HL-60 (cell line): ENCODE results near the gene ZMAT5.

ENCODE experiments used
- DNase-seq, 2 experiments: peaks; one replicate each; pipeline ENCODE4 v3.0.0-alpha.2; 2010 to 2020; ENCODE audit warnings: low read depth in 1 of 2, low spot score in 1 of 2
- H3K27ac ChIP-seq: fragments of 250-450 bp; sonication (Bioruptor Pico); replicated peaks from 2 replicates; pipeline ENCODE4 v1.5.1; 2020; ENCODE audit warnings: mild to moderate bottlenecking, moderate library complexity
- H3K27me3 ChIP-seq: fragments of 250-450 bp; sonication (Bioruptor Pico); 2 replicates; pipeline ENCODE4 v1.5.1; 2021; ENCODE audit warnings: mild to moderate bottlenecking, moderate library complexity; ENCODE audit not compliant: insufficient read depth, poor library complexity, severe bottlenecking
- H3K4me3 ChIP-seq: replicated peaks from 2 replicates; pipeline ENCODE4 v1.5.1; 2011; ENCODE audit warnings: mild to moderate bottlenecking, control low read depth, low read length; ENCODE audit not compliant: insufficient read depth
- GABPA ChIP-seq: IDR thresholded peaks from 2 replicates; pipeline ENCODE4 v1.6.1; 2012; ENCODE audit warnings: low read depth
- POLR2AphosphoS5 ChIP-seq: IDR thresholded peaks from 2 replicates; pipeline ENCODE4 v1.6.1; 2012; ENCODE audit warnings: low read depth
- SPI1 ChIP-seq: IDR thresholded peaks from 2 replicates; pipeline ENCODE4 v1.6.1; 2012; ENCODE audit warnings: low read depth, mild to moderate bottlenecking, borderline replicate concordance
- TF ChIP-seq, protein P1 (sequence below): IDR thresholded peaks from one replicate; pipeline ENCODE4 v1.5.1; 2011; ENCODE audit warnings: low read length, control low read depth, inconsistent platforms; ENCODE audit not compliant: insufficient read depth
- TF ChIP-seq, protein P2 (sequence below): IDR thresholded peaks from 2 replicates; pipeline ENCODE4 v1.6.1; 2012; ENCODE audit warnings: low read depth; ENCODE audit not compliant: insufficient replicate concordance

Gene ZMAT5

DNA sequence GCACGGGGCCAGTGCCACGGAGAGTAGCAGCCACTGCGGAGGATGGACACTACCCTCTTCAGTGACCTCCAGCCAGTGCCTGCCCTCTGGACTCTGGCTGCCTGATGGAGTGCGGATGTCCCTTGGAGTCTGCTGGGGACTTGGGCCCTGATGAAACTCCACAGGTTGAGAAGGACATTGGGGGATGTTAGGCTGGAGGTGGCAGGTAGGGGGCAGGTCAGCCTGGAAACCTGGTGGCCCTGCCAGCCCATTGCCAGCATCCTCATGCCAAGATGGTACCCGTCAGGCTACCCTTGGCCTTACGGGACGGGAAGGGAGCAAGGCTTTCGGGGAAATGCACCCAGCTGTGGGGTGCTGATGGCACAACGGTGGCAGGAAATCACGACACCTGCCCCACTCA is 43.0 kb downstream of the ZMAT5 start:
- no peak overlapping the region for H3K4me3 ChIP-seq
- no peak overlapping the region for H3K27ac ChIP-seq
- TF ChIP-seq POLR2AphosphoS5, result no peak
- TF ChIP-seq, protein P1, sequence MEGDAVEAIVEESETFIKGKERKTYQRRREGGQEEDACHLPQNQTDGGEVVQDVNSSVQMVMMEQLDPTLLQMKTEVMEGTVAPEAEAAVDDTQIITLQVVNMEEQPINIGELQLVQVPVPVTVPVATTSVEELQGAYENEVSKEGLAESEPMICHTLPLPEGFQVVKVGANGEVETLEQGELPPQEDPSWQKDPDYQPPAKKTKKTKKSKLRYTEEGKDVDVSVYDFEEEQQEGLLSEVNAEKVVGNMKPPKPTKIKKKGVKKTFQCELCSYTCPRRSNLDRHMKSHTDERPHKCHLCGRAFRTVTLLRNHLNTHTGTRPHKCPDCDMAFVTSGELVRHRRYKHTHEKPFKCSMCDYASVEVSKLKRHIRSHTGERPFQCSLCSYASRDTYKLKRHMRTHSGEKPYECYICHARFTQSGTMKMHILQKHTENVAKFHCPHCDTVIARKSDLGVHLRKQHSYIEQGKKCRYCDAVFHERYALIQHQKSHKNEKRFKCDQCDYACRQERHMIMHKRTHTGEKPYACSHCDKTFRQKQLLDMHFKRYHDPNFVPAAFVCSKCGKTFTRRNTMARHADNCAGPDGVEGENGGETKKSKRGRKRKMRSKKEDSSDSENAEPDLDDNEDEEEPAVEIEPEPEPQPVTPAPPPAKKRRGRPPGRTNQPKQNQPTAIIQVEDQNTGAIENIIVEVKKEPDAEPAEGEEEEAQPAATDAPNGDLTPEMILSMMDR, result no peak
- no peak for TF ChIP-seq GABPA
- no peak for TF ChIP-seq SPI1
- TF ChIP-seq, protein P2, sequence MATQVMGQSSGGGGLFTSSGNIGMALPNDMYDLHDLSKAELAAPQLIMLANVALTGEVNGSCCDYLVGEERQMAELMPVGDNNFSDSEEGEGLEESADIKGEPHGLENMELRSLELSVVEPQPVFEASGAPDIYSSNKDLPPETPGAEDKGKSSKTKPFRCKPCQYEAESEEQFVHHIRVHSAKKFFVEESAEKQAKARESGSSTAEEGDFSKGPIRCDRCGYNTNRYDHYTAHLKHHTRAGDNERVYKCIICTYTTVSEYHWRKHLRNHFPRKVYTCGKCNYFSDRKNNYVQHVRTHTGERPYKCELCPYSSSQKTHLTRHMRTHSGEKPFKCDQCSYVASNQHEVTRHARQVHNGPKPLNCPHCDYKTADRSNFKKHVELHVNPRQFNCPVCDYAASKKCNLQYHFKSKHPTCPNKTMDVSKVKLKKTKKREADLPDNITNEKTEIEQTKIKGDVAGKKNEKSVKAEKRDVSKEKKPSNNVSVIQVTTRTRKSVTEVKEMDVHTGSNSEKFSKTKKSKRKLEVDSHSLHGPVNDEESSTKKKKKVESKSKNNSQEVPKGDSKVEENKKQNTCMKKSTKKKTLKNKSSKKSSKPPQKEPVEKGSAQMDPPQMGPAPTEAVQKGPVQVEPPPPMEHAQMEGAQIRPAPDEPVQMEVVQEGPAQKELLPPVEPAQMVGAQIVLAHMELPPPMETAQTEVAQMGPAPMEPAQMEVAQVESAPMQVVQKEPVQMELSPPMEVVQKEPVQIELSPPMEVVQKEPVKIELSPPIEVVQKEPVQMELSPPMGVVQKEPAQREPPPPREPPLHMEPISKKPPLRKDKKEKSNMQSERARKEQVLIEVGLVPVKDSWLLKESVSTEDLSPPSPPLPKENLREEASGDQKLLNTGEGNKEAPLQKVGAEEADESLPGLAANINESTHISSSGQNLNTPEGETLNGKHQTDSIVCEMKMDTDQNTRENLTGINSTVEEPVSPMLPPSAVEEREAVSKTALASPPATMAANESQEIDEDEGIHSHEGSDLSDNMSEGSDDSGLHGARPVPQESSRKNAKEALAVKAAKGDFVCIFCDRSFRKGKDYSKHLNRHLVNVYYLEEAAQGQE, result no peak
- DNase-seq, result no peak
- peaks cover 31% of the 10 kb centered on the region for H3K27me3 ChIP-seq

DNA sequence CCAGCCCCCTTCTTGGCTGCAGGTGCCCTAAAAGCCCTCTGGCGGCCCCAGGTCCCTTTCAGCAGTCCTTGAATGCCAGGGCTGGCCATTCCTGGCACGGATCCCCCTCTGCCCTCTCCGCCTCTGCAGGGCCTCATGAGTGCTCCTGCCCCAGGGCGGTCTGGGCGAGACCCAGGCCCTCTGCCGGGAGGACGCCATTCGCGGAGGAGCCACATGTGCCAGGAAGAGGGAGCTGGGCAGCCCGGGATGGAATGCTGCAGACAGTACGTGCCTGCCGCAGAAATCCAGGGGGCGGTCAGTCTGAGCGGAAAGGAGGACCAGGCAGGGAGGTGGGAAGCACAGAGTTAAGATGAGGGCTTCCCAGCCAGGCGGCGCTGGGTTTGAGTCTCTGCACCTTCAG is 44.2 kb downstream of the ZMAT5 start:
- Histone ChIP-seq H3K27ac (no peak overlapping the region), H3K27me3 (peaks cover 36% of the 10 kb centered on the region), H3K4me3 (no peak overlapping the region)
- TF ChIP-seq SPI1, result no peak
- TF ChIP-seq, protein P1, result no peak
- TF ChIP-seq, protein P2, result no peak
- TF ChIP-seq POLR2AphosphoS5, result no peak
- TF ChIP-seq GABPA, result no peak
- no peak for DNase-seq

DNA sequence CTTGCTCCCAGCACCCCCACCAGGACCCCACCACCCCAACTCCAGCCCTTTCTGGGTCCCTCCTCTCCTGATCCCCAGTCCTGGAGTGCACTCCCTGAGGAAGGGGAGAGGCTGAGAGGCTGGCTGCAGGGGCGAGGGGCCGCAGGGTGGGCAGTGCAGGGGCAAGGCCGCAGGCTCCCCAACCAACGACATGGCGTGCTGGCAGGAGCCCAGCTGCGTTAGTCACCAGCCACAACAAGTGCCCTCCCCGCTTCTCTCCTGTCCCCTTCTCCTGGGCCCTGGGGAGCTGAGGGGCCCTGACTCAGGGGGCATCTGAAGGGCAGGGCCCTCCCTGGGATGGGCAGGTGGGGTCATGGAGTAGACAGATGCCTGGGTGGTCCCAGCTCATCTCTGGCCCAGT is 44.7 kb downstream of the ZMAT5 start:
- Histone ChIP-seq H3K27ac (no peak overlapping the region), H3K27me3 (peaks cover 36% of the 10 kb centered on the region), H3K4me3 (no peak overlapping the region)
- DNase-seq, result no peak
- TF ChIP-seq, protein P1, result no peak
- TF ChIP-seq GABPA, result no peak
- TF ChIP-seq, protein P2, result no peak
- TF ChIP-seq POLR2AphosphoS5, result no peak
- TF ChIP-seq SPI1, result no peak
